ENCODE data around the gene CLSTN3. TPM values are rescaled to one million over a fixed set of nuclear protein-coding genes. Genes with fewer than 3 reads are reported as not detected.
A peak's percentile ranks its signal among the peaks of the same experiment; 100 is the strongest.

Gene CLSTN3
- total and polyA plus RNA-seq, 2 donors (not counting 3 experiments of a cell fraction or from before 2014, with no cell fraction given): 27.8 to 45.9 TPM

- Histone ChIP-seq H3K27ac (ENCODE audit: insufficient read depth, low read depth, low read length) (no peak overlapping the region), H3K9me1 (replicated peaks; ENCODE audit: control insufficient read depth, extremely low read depth, insufficient read depth, low read length) (no peaks in the 10 kb centered on the region), H3K9ac (replicated peaks; ENCODE audit: extremely low read depth, insufficient read depth, low read length) (no peak overlapping the region), H3K4me1 (ENCODE audit: control insufficient read depth, extremely low read depth, insufficient read depth, low read length) (peaks cover 6% of the 10 kb centered on the region), H4K20me1 (replicated peaks; ENCODE audit: control insufficient read depth, extremely low read depth, insufficient read depth, low read length) (no peaks in the 10 kb centered on the region), H3K4me3 (replicated peaks in 1 of 3; ENCODE audit: insufficient read depth in 1 of 3, low read depth in 1 of 3, low read length in 3 of 3) (no peak overlapping the region), H3K27me3 (ENCODE audit: control insufficient read depth in 2 of 2, insufficient read depth in 2 of 2, low read length in 2 of 2) (peaks cover 0 to 13% of the 10 kb centered on the region in 2 experiments), H3K36me3 (ENCODE audit: control insufficient read depth in 2 of 2, extremely low read depth in 1 of 2, insufficient read depth in 2 of 2, low read length in 2 of 2) (no peaks in the 10 kb centered on the region), H2AFZ (ENCODE audit: low read depth, low read length) (peak overlapping the region; percentile 56), H3K4me2 (ENCODE audit: insufficient read depth, low read length) (no peak overlapping the region), H3K79me2 (ENCODE audit: control insufficient read depth, insufficient read depth, low read length) (no peaks in the 10 kb centered on the region), H3K9me3 (replicated peaks; ENCODE audit: control insufficient read depth, insufficient read depth, low read length) (no peaks in the 10 kb centered on the region)
- intact Hi-C loops (cut with micrococcal nuclease): loop anchor here (1.0 to 5.0 kb wide), 6 partner anchors 16 to 221 kb away; partner anchors contain the start of genes C12orf57, C1RL, EMG1 and LPCAT3
- dilution Hi-C loops (cut with MboI; ENCODE audit: extremely low pct_ligation_motif_present, low sequenced_read_pairs): no loop called here
- FAIRE-seq (no peak), DNase-seq (ENCODE audit: low read depth, low spot score) (no peak)
- no TSS peak for BruUV-seq (replicated peaks)
- ChIA-PET CTCF (interaction anchor here (1.0 to 1.5 kb wide), 3 partner anchors 19 to 148 kb away, joined by 3 to 6 read pairs (median 3); no protein-coding TSS in a partner anchor), POLR2A (no interaction called here)
- TF ChIP-seq GATA2 (IDR thresholded peaks at IDR 0.05; ENCODE audit: insufficient read depth, insufficient read length, low read depth, low read length): no peak
- no peak for TF ChIP-seq POLR2AphosphoS5 (IDR thresholded peaks at IDR 0.05; ENCODE audit: insufficient read depth, low read depth, low read length)
- TF ChIP-seq CTCF (IDR thresholded peaks at IDR 0.05; ENCODE audit: extremely low read depth in 1 of 2, insufficient read depth in 1 of 2, low read depth in 1 of 2, low read length in 2 of 2): no peak
- no peak for TF ChIP-seq EZH2 (IDR thresholded peaks at IDR 0.05; ENCODE audit: borderline replicate concordance, low read depth, low read length, severe bottlenecking)
- no peak for TF ChIP-seq MYC (IDR thresholded peaks at IDR 0.05; ENCODE audit: low read depth, low read length)
Observed at GRCh38 chr12:7092986-7093460, 37.1 kb upstream of the CLSTN3 start.

Data from endothelial cell of umbilical vein (primary cell).